D721Med (cell line): ENCODE data around the gene LTB.

Source experiments
- DNase-seq: peaks from one replicate; pipeline ENCODE4 v3.0.0; 2011; ENCODE audit warnings: low spot score; ENCODE audit not compliant: insufficient read length
- FAIRE-seq: peaks from 2 replicates; lab custom pipeline; 2011; peaks lifted over from hg19 to GRCh38; lab: Jason Lieb, UNC
- CTCF ChIP-seq: IDR thresholded peaks from 2 replicates; pipeline ENCODE4 v1.5.1; 2012; ENCODE audit warnings: mild to moderate bottlenecking, control low read depth; ENCODE audit not compliant: insufficient read depth; ENCODE audit errors: missing control alignments

Gene LTB

GRCh38 chr6:31567531-31568370 is 14.5 kb downstream of the LTB start:
- DNase-seq = no peak
- FAIRE-seq = no peak
- no peak for TF ChIP-seq CTCF

- DNase-seq = no peak
- FAIRE-seq = no peak
These were observed 21.5 kb downstream of the LTB start for GRCh38 chr6:31560697-31561058.

GRCh38 chr6:31559958-31560696 is 22.1 kb downstream of the LTB start:
- no peak for DNase-seq
- TF ChIP-seq CTCF = no peak
- FAIRE-seq = no peak

More at GRCh38 chr6:31560697-31561058, 21.5 kb downstream of the LTB start:
- TF ChIP-seq CTCF = no peak

GRCh38 chr6:31559606-31559957 is 22.6 kb downstream of the LTB start:
- no peak for TF ChIP-seq CTCF
- FAIRE-seq (no peak), DNase-seq (no peak)

- DNase-seq (no peak), FAIRE-seq (no peak)
These were observed 23.4 kb downstream of the LTB start for GRCh38 chr6:31558631-31559500.

GRCh38 chr6:31558318-31558625 is 24.0 kb downstream of the LTB start:
- DNase-seq = no peak
- no peak for FAIRE-seq
- no peak for TF ChIP-seq CTCF

More at GRCh38 chr6:31558631-31559500, 23.4 kb downstream of the LTB start:
- no peak for TF ChIP-seq CTCF
